ENCODE results near the gene PRELID1.

- TF ChIP-seq, protein P1, sequence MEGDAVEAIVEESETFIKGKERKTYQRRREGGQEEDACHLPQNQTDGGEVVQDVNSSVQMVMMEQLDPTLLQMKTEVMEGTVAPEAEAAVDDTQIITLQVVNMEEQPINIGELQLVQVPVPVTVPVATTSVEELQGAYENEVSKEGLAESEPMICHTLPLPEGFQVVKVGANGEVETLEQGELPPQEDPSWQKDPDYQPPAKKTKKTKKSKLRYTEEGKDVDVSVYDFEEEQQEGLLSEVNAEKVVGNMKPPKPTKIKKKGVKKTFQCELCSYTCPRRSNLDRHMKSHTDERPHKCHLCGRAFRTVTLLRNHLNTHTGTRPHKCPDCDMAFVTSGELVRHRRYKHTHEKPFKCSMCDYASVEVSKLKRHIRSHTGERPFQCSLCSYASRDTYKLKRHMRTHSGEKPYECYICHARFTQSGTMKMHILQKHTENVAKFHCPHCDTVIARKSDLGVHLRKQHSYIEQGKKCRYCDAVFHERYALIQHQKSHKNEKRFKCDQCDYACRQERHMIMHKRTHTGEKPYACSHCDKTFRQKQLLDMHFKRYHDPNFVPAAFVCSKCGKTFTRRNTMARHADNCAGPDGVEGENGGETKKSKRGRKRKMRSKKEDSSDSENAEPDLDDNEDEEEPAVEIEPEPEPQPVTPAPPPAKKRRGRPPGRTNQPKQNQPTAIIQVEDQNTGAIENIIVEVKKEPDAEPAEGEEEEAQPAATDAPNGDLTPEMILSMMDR (IDR thresholded peaks at IDR 0.05) = no peak
- TF ChIP-seq POLR2A (IDR thresholded peaks at IDR 0.05) = no peak
Measured at GRCh38 chr5:177275883-177276282, 27.7 kb upstream of the PRELID1 start.
